GM12874 (cell line): Measurements from ENCODE around the gene HS1BP3.

Experiments
- CTCF ChIP-seq: IDR thresholded peaks from 2 replicates; pipeline ENCODE4 v1.5.1; 2011; ENCODE audit warnings: low read depth, mild to moderate bottlenecking, control low read depth, low read length, moderate library complexity; ENCODE audit not compliant: insufficient read depth

HS1BP3 gene

GRCh38 chr2:20652141-20652540 lies 1.2 kb upstream of the HS1BP3 start:
- no peak for TF ChIP-seq CTCF

- TF ChIP-seq CTCF: no peak
Measured at GRCh38 chr2:20651731-20652099, 817 bp upstream of the HS1BP3 start.

GRCh38 chr2:20650393-20650876 lies 463 bp downstream of the HS1BP3 start:
- TF ChIP-seq CTCF: no peak

- no peak for TF ChIP-seq CTCF
Measured at GRCh38 chr2:20649976-20650375, 922 bp downstream of the HS1BP3 start.

GRCh38 chr2:20649576-20649975 lies 1.3 kb downstream of the HS1BP3 start:
- TF ChIP-seq CTCF: no peak

- TF ChIP-seq CTCF: no peak
Measured at GRCh38 chr2:20648831-20649230, 2.1 kb downstream of the HS1BP3 start.

GRCh38 chr2:20648206-20648605 lies 2.7 kb downstream of the HS1BP3 start:
- TF ChIP-seq CTCF: no peak

- no peak for TF ChIP-seq CTCF
Measured at GRCh38 chr2:20647738-20648137, 3.2 kb downstream of the HS1BP3 start.
